Measurements from ENCODE around the gene FAM171A1. TPM values are rescaled to one million over a fixed set of nuclear protein-coding genes. Genes with fewer than 3 reads are reported as not detected.
"Not testable (repeated sequence)": the region's sequence is repeated elsewhere in the genome, so short reads cannot be mapped to it uniquely, and the experiment has no call there.

Gene FAM171A1
- 10 to 100 TPM; 16.4 to 44.7 (median 30.9) TPM for total RNA-seq

GRCh38 chr10:15370856-15371701 is at the start of gene FAM171A1:
TSS of gene FAM171A1 (minus strand) at chr10:15371289. CDS start at chr10:15371052, 237 bp downstream.
- Histone ChIP-seq H3K4me1 (replicated peaks in 1 of 2) (peaks cover 12 to 18% of the 10 kb centered on the region in 2 donors), H3K4me3 (peak within 1 kb of the TSS; percentile 49 to 100 (median 80)), H3K27ac (peak within 1 kb of the TSS; percentile 25 to 74)
- peak; percentile 71 to 84 (median 76) for ATAC-seq (replicated peaks in 6 of 8)
- in situ Hi-C loops (cut with MboI; ENCODE audit: low pct_unique_long_range_greater_than_20kb in 2 of 9, low sequenced_read_pairs in 9 of 9, unreplicated experiment in 9 of 9), result no loop called here
- WGBS, 10 experiments, result 20 to 80% (median 40%) methylated on average over 1 to 3 of the region's 115 CpGs; no CpG with 5 or more reads in 5 of the 10 experiments

- Histone ChIP-seq H3K4me3 (no peak overlapping the region), H3K4me1 (replicated peaks in 1 of 2) (no peaks in the 10 kb centered on the region), H3K27ac (no peak overlapping the region)
- in situ Hi-C loops (cut with MboI; ENCODE audit: low pct_unique_long_range_greater_than_20kb in 2 of 9, low sequenced_read_pairs in 9 of 9, unreplicated experiment in 9 of 9), result no loop called here
- no peak for ATAC-seq (replicated peaks in 6 of 8)
- 40 to 100% (median 80%) methylated on average over 1 to 4 of the region's 4 CpGs; no CpG with 5 or more reads in 4 of the 10 experiments for WGBS, 10 experiments
Observed at GRCh38 chr10:15420858-15421257, 49.8 kb upstream of the FAM171A1 start.

GRCh38 chr10:15419279-15419874 is 48.3 kb upstream of the FAM171A1 start:
- in situ Hi-C loops (cut with MboI; ENCODE audit: low pct_unique_long_range_greater_than_20kb in 2 of 9, low sequenced_read_pairs in 9 of 9, unreplicated experiment in 9 of 9), result no loop called here
- Histone ChIP-seq H3K4me3 (no peak overlapping the region), H3K4me1 (replicated peaks in 1 of 2) (no peaks in the 10 kb centered on the region), H3K27ac (no peak overlapping the region)
- WGBS, 10 experiments, result 0 to 76% (median 48%) methylated on average over 1 to 3 of the region's 3 CpGs; no CpG with 5 or more reads in 1 of the 10 experiments
- peak in 3 of 8 experiments; percentile 66 to 74 (median 68) for ATAC-seq (replicated peaks in 6 of 8)

- no peak overlapping the region for H3K4me3 ChIP-seq
- no peak overlapping the region for H3K27ac ChIP-seq
- no peaks in the 10 kb centered on the region for H3K4me1 ChIP-seq (replicated peaks in 1 of 2)
- WGBS, 10 experiments, result 0 to 86% (median 53%) methylated on average over 1 of the region's 1 CpG
- in situ Hi-C loops (cut with MboI; ENCODE audit: low pct_unique_long_range_greater_than_20kb in 2 of 9, low sequenced_read_pairs in 9 of 9, unreplicated experiment in 9 of 9), result no loop called here
- ATAC-seq (replicated peaks in 6 of 8), result no peak
Observed at GRCh38 chr10:15416034-15416433, 44.9 kb upstream of the FAM171A1 start.

GRCh38 chr10:15411010-15411409 is 39.9 kb upstream of the FAM171A1 start:
- no peak for ATAC-seq (replicated peaks in 6 of 8)
- 40 to 100% (median 79%) methylated on average over 1 to 4 of the region's 4 CpGs for WGBS, 10 experiments
- in situ Hi-C loops (cut with MboI; ENCODE audit: low pct_unique_long_range_greater_than_20kb in 2 of 9, low sequenced_read_pairs in 9 of 9, unreplicated experiment in 9 of 9), result no loop called here

GRCh38 chr10:15409350-15409749 is 38.3 kb upstream of the FAM171A1 start:
- ATAC-seq (replicated peaks in 6 of 8); in situ Hi-C loops (cut with MboI; ENCODE audit: low pct_unique_long_range_greater_than_20kb in 2 of 9, low sequenced_read_pairs in 9 of 9, unreplicated experiment in 9 of 9); H3K4me3 ChIP-seq; H3K4me1 ChIP-seq (replicated peaks in 1 of 2); H3K27ac ChIP-seq: not testable (repeated sequence)
- WGBS, 10 experiments, result 43 to 100% (median 60%) methylated on average over 1 to 2 of the region's 2 CpGs

More at GRCh38 chr10:15411010-15411409, 39.9 kb upstream of the FAM171A1 start:
- Histone ChIP-seq H3K27ac (no peak overlapping the region), H3K4me3 (no peak overlapping the region), H3K4me1 (replicated peaks in 1 of 2) (no peaks in the 10 kb centered on the region)

- H3K27ac ChIP-seq, result no peak overlapping the region
- no peak for ATAC-seq (replicated peaks in 6 of 8)
- in situ Hi-C loops (cut with MboI; ENCODE audit: low pct_unique_long_range_greater_than_20kb in 2 of 9, low sequenced_read_pairs in 9 of 9, unreplicated experiment in 9 of 9), result no loop called here
- no peaks in the 10 kb centered on the region for H3K4me1 ChIP-seq (replicated peaks in 1 of 2)
- WGBS, 10 experiments, result 0 to 100% (median 89%) methylated on average over 1 to 5 of the region's 5 CpGs
- H3K4me3 ChIP-seq, result no peak overlapping the region
Observed at GRCh38 chr10:15408557-15408956, 37.5 kb upstream of the FAM171A1 start.

GRCh38 chr10:15405319-15405718 is 34.2 kb upstream of the FAM171A1 start:
- ATAC-seq (replicated peaks in 6 of 8), result no peak
- no peaks in the 10 kb centered on the region for H3K4me1 ChIP-seq (replicated peaks in 1 of 2)
- in situ Hi-C loops (cut with MboI; ENCODE audit: low pct_unique_long_range_greater_than_20kb in 2 of 9, low sequenced_read_pairs in 9 of 9, unreplicated experiment in 9 of 9), result no loop called here
- no peak overlapping the region for H3K4me3 ChIP-seq
- 33 to 94% (median 87%) methylated on average over 2 to 3 of the region's 3 CpGs; no CpG with 5 or more reads in 1 of the 10 experiments for WGBS, 10 experiments
- no peak overlapping the region for H3K27ac ChIP-seq

GRCh38 chr10:15401382-15401781 is 30.3 kb upstream of the FAM171A1 start:
- in situ Hi-C loops (cut with MboI; ENCODE audit: low pct_unique_long_range_greater_than_20kb in 2 of 9, low sequenced_read_pairs in 9 of 9, unreplicated experiment in 9 of 9), result no loop called here
- H3K4me3 ChIP-seq, result no peak overlapping the region
- H3K27ac ChIP-seq, result no peak overlapping the region

GRCh38 chr10:15400461-15400860 is 29.4 kb upstream of the FAM171A1 start:
- in situ Hi-C loops (cut with MboI; ENCODE audit: low pct_unique_long_range_greater_than_20kb in 2 of 9, low sequenced_read_pairs in 9 of 9, unreplicated experiment in 9 of 9); H3K4me1 ChIP-seq (replicated peaks in 1 of 2); H3K4me3 ChIP-seq; H3K27ac ChIP-seq; ATAC-seq (replicated peaks in 6 of 8): not testable (repeated sequence)

More at GRCh38 chr10:15401382-15401781, 30.3 kb upstream of the FAM171A1 start:
- no peak for ATAC-seq (replicated peaks in 6 of 8)
- no peaks in the 10 kb centered on the region for H3K4me1 ChIP-seq (replicated peaks in 1 of 2)

GRCh38 chr10:15399060-15399661 is 28.1 kb upstream of the FAM171A1 start:
- Histone ChIP-seq H3K4me1 (replicated peaks in 1 of 2) (no peaks in the 10 kb centered on the region), H3K27ac (no peak overlapping the region), H3K4me3 (no peak overlapping the region)
- ATAC-seq (replicated peaks in 6 of 8), result no peak
- WGBS, 10 experiments, result 0 to 40% methylated on average over 1 of the region's 1 CpG; no CpG with 5 or more reads in 8 of the 10 experiments
- in situ Hi-C loops (cut with MboI; ENCODE audit: low pct_unique_long_range_greater_than_20kb in 2 of 9, low sequenced_read_pairs in 9 of 9, unreplicated experiment in 9 of 9), result no loop called here

- in situ Hi-C loops (cut with MboI; ENCODE audit: low pct_unique_long_range_greater_than_20kb in 2 of 9, low sequenced_read_pairs in 9 of 9, unreplicated experiment in 9 of 9), result no loop called here
- no peaks in the 10 kb centered on the region for H3K4me1 ChIP-seq (replicated peaks in 1 of 2)
- 20 to 100% (median 71%) methylated on average over 1 to 3 of the region's 3 CpGs; no CpG with 5 or more reads in 3 of the 10 experiments for WGBS, 10 experiments
- H3K27ac ChIP-seq, result no peak overlapping the region
- ATAC-seq (replicated peaks in 6 of 8), result no peak
- no peak overlapping the region for H3K4me3 ChIP-seq
Observed at GRCh38 chr10:15395935-15396334, 24.8 kb upstream of the FAM171A1 start.

GRCh38 chr10:15393139-15393825 is 22.2 kb upstream of the FAM171A1 start:
- Histone ChIP-seq H3K4me1 (replicated peaks in 1 of 2) (no peaks in the 10 kb centered on the region), H3K4me3 (no peak overlapping the region), H3K27ac (no peak overlapping the region)
- in situ Hi-C loops (cut with MboI; ENCODE audit: low pct_unique_long_range_greater_than_20kb in 2 of 9, low sequenced_read_pairs in 9 of 9, unreplicated experiment in 9 of 9), result no loop called here
- ATAC-seq (replicated peaks in 6 of 8), result no peak
- WGBS, 10 experiments, result 17 to 100% (median 47%) methylated on average over 1 to 4 of the region's 4 CpGs; no CpG with 5 or more reads in 4 of the 10 experiments
